OCI-LY3 (cell line): ENCODE data around the gene ESRRB.

ENCODE experiments used
- H2AFZ ChIP-seq: fragments of 200-600, 300-600 bp; shearing (Covaris generic); 2 replicates; pipeline ENCODE4 v1.6.0; 2014; ENCODE audit warnings: antibody characterized with exemption, low read depth, low read length
- H3K27ac ChIP-seq: fragments of 200-600, 300-600 bp; sonication (generic); 2 replicates; pipeline ENCODE4 v1.5.1; 2014; ENCODE audit warnings: mild to moderate bottlenecking, low read length, moderate library complexity, mixed read lengths
- H3K27me3 ChIP-seq: fragments of 200-600, 300-600 bp; sonication (generic); 2 replicates; pipeline ENCODE4 v1.6.1; 2014; ENCODE audit warnings: low read depth, low read length, mixed read lengths
- H3K36me3 ChIP-seq: fragments of 200-600, 300-600 bp; sonication (generic); replicated peaks from 2 replicates; pipeline ENCODE3; 2014; ENCODE audit warnings: low read depth, low read length, mixed read lengths
- H3K4me1 ChIP-seq: fragments of 300-600, 200-600 bp; sonication (generic); 2 replicates; pipeline ENCODE4 v1.6.1; 2014; ENCODE audit warnings: low read length, mixed read lengths
- H3K4me2 ChIP-seq: fragments of 200-600, 300-600 bp; sonication (generic); 2 replicates; pipeline ENCODE4 v1.6.1; 2014; ENCODE audit warnings: low read length, mixed read lengths
- H3K4me3 ChIP-seq: fragments of 300-600, 200-600 bp; sonication (generic); 2 replicates; pipeline ENCODE4 v1.5.1; 2014; ENCODE audit warnings: antibody characterized with exemption, mild to moderate bottlenecking, low read length, moderate library complexity
- H3K79me2 ChIP-seq: fragments of 300-600, 200-600 bp; shearing (Covaris generic); 2 replicates; pipeline ENCODE4 v1.6.1; 2014; ENCODE audit warnings: mild to moderate bottlenecking, low read length, mixed read lengths
- H3K9ac ChIP-seq: fragments of 300-600, 200-600 bp; shearing (Covaris generic); 2 replicates; pipeline ENCODE4 v1.6.0; 2014; ENCODE audit warnings: mild to moderate bottlenecking, low read length, moderate library complexity
- H3K9me3 ChIP-seq: fragments of 200-600, 300-600 bp; shearing (Covaris generic); 2 replicates; pipeline ENCODE4 v1.6.1; 2014; ENCODE audit warnings: low read length, mixed read lengths; ENCODE audit not compliant: insufficient read depth
- H4K20me1 ChIP-seq: fragments of 200-600, 300-600 bp; sonication (generic); 2 replicates; pipeline ENCODE4 v1.6.1; 2016; ENCODE audit warnings: low read length, mixed read lengths; ENCODE audit not compliant: insufficient read depth
- EZH2phosphoT487 ChIP-seq: fragments of 200-600 bp; shearing (Covaris generic); IDR thresholded peaks from 2 replicates; pipeline ENCODE4 v1.6.1; 2018; ENCODE audit warnings: antibody characterized with exemption, mixed run types, low read depth
- TF ChIP-seq, protein P1 (sequence below): fragments of 200-600, 300-600 bp; sonication (generic); IDR thresholded peaks from 2 replicates; pipeline ENCODE4 v1.5.1; 2014; ENCODE audit warnings: antibody characterized with exemption, low read length, low read depth

Gene ESRRB

DNA sequence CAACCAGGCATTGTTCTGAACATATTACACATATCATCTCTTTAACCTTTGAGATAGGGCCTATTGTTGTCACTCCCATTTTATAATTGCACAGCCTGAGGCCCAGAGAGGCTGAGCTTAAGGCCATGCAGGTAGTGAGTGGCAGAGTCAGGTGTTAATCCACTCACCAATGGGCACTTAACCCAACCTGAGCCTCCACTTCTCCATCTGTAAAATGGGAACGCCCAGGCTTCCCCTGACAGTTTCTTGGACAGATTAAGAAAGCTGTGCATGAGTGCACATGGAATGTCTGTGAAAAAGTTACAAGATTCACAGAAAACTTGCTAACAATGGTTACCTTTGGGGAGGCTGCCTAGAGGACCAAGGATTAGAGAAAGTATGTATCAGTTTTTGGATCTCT lies 32.9 kb downstream of the ESRRB start:
- Histone ChIP-seq H4K20me1 (no peaks in the 10 kb centered on the region), H3K36me3 (no peaks in the 10 kb centered on the region), H2AFZ (no peak overlapping the region), H3K27ac (no peak overlapping the region), H3K4me1 (no peaks in the 10 kb centered on the region), H3K79me2 (no peaks in the 10 kb centered on the region), H3K9me3 (no peaks in the 10 kb centered on the region), H3K4me2 (no peak overlapping the region), H3K9ac (no peak overlapping the region), H3K4me3 (no peak overlapping the region), H3K27me3 (peaks cover 3% of the 10 kb centered on the region; the same call in 1 of the 2 replicates)
- TF ChIP-seq, protein P1, sequence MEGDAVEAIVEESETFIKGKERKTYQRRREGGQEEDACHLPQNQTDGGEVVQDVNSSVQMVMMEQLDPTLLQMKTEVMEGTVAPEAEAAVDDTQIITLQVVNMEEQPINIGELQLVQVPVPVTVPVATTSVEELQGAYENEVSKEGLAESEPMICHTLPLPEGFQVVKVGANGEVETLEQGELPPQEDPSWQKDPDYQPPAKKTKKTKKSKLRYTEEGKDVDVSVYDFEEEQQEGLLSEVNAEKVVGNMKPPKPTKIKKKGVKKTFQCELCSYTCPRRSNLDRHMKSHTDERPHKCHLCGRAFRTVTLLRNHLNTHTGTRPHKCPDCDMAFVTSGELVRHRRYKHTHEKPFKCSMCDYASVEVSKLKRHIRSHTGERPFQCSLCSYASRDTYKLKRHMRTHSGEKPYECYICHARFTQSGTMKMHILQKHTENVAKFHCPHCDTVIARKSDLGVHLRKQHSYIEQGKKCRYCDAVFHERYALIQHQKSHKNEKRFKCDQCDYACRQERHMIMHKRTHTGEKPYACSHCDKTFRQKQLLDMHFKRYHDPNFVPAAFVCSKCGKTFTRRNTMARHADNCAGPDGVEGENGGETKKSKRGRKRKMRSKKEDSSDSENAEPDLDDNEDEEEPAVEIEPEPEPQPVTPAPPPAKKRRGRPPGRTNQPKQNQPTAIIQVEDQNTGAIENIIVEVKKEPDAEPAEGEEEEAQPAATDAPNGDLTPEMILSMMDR, result no peak
- TF ChIP-seq EZH2phosphoT487, result no peak

DNA sequence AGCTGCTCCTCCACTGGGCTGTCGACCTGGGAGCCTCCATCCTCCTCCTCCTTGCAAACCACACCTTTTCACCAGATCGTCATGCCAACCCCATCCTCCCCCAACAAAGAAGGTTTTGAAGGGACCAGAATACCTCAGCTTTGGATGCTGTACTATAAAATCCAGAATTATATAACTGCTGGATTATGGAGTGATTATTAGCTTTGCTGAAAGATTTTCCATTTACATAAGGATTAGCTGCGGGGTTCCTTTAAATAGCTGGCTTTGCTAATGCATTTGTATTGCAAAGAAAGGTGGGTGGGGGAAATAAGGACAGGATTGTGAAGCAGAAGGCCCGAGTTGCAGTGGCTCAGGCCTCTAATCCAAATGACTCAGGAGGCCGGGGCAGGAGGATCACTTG lies 36.6 kb downstream of the ESRRB start:
- Histone ChIP-seq H3K9me3 (no peaks in the 10 kb centered on the region), H3K36me3 (no peaks in the 10 kb centered on the region), H2AFZ (no peak overlapping the region), H3K4me1 (no peaks in the 10 kb centered on the region), H3K79me2 (no peaks in the 10 kb centered on the region), H3K27ac (no peak overlapping the region), H4K20me1 (no peaks in the 10 kb centered on the region), H3K4me3 (no peak overlapping the region), H3K27me3 (no peaks in the 10 kb centered on the region), H3K4me2 (no peak overlapping the region), H3K9ac (no peak overlapping the region)
- TF ChIP-seq EZH2phosphoT487, result no peak

DNA sequence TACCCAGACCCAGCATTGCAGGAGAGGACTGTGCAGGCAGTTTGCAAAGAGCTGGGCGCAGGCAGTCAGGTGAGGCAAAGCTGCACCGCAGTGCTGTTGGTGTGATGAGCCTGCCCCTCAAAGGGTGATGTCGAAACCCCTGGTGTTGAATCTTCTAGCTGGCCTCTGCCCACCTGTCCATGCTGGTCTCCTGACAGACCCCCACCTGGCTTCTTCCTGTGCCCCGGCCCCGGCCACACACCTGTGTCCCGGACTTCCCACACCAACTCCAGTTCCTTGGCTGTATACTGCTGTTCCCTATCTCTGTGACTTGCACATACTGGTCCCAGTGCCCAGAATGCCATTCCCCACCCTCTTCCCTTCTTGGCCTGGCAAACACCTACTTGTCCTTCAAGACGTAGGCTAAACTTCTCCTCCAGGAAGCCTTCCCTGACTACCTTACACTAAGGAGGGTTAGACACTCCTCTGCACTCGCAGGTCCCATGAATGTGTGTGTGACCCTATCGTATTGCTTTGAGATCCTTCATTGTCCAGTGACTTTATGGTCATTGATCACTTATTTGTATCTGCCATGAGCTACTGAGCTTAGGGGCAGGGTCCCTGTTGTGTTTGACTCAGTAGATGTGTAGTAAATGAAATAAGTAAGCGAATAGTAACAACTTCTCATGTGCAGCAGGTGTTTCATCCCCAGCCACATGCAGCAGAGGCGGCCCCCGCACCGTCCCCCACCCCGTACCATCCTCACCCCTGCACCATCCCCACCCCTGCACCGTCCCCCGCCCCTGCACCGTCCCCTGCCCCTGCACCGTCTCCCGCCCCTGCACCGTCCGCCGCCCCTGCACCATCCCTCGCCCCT lies 37.4 kb downstream of the ESRRB start:
- H3K27ac ChIP-seq, result no peak overlapping the region
- H3K4me1 ChIP-seq, result no peaks in the 10 kb centered on the region
- TF ChIP-seq, protein P1, result no peak
- no peak for TF ChIP-seq EZH2phosphoT487
- no peak overlapping the region for H3K4me3 ChIP-seq
- no peaks in the 10 kb centered on the region for H3K27me3 ChIP-seq
- no peaks in the 10 kb centered on the region for H3K79me2 ChIP-seq
- H3K36me3 ChIP-seq, result no peaks in the 10 kb centered on the region
- H2AFZ ChIP-seq, result no peak overlapping the region
- H3K9me3 ChIP-seq, result no peaks in the 10 kb centered on the region
- H3K9ac ChIP-seq, result no peak overlapping the region
- no peaks in the 10 kb centered on the region for H4K20me1 ChIP-seq
- no peak overlapping the region for H3K4me2 ChIP-seq

DNA sequence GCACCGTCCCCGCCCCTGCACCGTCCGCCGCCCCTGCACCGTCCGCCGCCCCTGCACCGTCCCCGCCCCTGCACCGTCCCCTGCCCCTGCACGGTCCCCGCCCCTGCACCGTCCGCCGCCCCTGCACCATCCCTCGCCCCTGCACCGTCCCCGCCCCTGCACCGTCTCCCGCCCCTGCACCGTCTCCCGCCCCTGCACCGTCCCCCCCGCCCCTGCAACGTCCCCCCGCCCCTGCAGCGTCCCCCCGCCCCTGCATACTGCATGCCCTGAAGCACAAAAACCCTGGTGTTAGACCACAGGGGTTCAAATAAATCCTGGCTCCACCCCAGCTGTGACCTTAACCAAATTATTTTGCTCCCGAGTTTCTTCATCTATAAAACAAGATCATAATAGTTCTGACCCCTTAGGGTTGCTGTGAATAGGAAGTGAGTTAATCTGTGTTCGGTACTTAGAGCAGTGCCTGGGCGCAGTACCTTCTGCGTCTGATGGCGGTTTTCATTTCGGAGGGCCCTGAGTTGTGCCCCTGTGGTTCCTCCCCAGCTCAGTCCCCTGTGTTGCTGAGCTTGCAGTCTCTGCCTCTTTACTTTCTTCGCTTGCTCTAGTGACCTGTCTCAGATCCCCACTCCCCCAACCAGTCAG lies 38.1 kb downstream of the ESRRB start:
- Histone ChIP-seq H3K79me2 (no peaks in the 10 kb centered on the region), H3K4me2 (no peak overlapping the region), H4K20me1 (no peaks in the 10 kb centered on the region), H3K36me3 (no peaks in the 10 kb centered on the region), H3K27ac (no peak overlapping the region), H2AFZ (no peak overlapping the region), H3K4me1 (no peaks in the 10 kb centered on the region), H3K4me3 (no peak overlapping the region), H3K27me3 (no peaks in the 10 kb centered on the region), H3K9me3 (no peaks in the 10 kb centered on the region), H3K9ac (no peak overlapping the region)
- no peak for TF ChIP-seq EZH2phosphoT487
- TF ChIP-seq, protein P1, result no peak
